ENCODE measurements around the gene KIF5B.
"Not testable (repeated sequence)": the region's sequence is repeated elsewhere in the genome, so short reads cannot be mapped to it uniquely, and the experiment has no call there.

Gene KIF5B

DNA sequence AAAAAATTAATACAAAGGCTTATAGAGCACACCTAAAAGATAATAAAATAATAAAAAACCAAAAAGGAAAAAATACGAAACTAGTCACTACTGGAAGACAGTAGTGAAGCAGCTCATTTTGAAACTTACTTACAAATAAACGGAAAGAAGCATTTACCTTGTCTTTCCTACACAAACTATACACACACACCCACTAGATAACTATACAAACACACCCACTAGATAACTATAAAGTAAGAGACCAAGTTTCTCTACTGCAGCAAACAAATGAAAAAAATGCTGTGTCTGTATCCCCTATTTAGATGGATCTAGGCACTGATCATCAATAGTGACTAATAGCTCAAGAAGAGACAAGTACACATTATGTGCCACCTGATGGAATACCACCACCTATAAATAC, 49.2 kb downstream of the KIF5B start:
- no peak for DNase-seq (ENCODE audit: low read depth)

GRCh38 chr10:32005050-32005449, 51.2 kb downstream of the KIF5B start:
- DNase-seq (ENCODE audit: low read depth) = peak; percentile 53

GRCh38 chr10:32004161-32004591, 52.0 kb downstream of the KIF5B start:
- DNase-seq (ENCODE audit: low read depth) = peak; percentile 12

DNA sequence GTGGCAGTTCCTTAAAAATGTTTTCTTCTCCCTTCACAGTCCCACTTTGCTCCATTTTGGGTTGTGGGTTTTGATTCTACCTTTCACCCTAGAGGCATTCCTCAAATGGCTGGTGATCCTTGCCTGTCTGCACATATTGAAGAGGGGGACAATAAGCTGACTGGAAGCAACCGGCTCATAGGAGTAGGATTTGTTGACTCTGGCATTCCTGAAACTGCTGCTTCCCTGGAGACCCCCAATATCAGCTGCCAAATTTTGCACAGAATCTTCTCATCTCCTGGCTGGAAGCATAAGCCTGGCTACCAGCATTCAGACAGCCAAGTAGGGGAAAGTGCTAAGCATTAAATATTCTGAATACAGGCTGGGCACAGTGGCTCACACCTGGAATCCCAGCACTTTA, 53.7 kb downstream of the KIF5B start:
- no peak for DNase-seq (ENCODE audit: low read depth)

- DNase-seq (ENCODE audit: low read depth) = peak; percentile 81
These were observed 55.3 kb downstream of the KIF5B start for GRCh38 chr10:32000937-32001336.

- no peak for DNase-seq (ENCODE audit: low read depth)
These were observed 56.4 kb downstream of the KIF5B start for GRCh38 chr10:31999836-32000235.

DNA sequence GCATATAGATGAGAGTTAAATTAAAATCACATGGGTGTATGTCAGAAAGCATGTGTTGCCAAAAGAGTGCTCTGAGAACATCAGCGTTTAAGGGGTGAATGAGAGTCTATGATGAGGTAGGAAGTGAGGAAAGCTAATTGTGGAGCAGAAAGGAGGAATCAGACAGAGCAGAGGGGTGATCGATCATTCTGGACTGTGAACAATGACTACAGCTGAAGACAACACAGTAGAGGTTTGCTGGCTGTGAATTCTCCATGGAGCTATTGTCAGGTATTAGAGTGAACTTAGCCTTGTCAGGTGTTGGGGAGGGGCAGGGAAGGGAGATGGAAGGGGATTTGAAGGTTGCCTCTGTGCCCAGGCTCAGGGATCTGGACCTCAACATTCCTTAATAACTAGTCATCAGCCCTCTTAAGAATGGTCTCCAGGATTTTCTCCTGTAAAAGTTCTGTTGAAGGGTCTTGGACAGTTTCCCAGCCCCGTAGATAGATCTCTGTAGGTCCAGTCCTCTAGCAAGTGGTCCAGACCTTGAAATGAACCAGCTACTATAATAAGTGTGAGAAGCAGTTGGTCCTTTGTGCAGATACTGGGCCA, 57.1 kb downstream of the KIF5B start:
- DNase-seq (ENCODE audit: low read depth) = peak; percentile 36

DNA sequence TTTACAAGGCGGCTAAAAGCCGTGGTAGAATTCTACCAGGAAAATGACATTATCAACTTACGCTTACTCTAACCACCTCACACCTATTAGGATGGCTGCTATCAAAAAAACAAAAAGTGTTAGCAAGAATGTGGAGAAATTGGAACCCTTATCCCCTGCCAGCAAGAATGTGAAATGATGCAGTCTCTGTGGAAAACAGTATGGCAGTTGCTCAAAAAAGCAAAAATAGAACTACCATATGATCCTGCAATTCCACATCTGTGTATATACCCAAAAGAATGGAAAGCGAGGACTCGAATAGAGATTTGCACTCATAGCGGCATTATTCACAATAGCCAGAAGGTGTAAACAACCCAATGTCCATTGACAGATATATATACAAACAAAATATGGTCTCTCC, 61.3 kb downstream of the KIF5B start:
- no peak for DNase-seq (ENCODE audit: low read depth)

DNA sequence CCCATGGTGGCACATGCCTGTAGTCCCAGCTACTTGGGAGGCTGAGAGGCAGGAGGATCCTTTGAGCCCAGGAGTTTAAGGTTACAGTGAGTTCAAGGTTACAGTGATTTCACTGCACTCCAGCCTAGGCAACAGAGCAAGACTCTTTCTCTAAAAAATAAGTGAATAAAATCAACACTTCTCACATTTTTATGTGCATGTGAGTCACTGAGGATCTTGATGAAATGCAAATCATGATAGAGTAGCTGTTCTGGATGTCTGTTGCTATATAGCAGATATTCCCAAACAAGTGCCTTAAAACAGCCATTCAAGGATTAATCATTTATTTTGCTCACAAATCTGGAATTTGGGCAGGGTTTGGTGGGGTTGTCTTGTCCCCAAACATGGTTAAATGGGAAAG, 65.3 kb downstream of the KIF5B start:
- DNase-seq (ENCODE audit: low read depth) = no peak

DNA sequence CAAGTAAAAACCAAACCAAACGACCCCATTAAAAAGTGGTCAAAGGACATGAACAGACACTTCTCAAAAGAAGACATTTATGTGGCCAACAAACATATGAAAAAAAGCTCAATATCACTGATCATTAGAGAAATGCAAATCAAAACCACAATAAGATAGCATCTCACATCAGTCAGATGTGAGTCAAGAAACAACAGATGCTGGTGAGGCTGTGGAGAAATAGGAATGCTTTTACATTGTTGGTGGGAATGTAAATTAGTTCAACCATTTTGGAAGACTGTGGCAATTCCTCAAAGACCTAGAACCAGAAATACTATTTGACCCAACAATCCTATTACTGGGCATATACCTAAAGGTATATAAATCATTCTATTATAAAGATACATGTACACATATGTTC, 68.4 kb downstream of the KIF5B start:
- peak; percentile 45 for DNase-seq (ENCODE audit: low read depth)

DNA sequence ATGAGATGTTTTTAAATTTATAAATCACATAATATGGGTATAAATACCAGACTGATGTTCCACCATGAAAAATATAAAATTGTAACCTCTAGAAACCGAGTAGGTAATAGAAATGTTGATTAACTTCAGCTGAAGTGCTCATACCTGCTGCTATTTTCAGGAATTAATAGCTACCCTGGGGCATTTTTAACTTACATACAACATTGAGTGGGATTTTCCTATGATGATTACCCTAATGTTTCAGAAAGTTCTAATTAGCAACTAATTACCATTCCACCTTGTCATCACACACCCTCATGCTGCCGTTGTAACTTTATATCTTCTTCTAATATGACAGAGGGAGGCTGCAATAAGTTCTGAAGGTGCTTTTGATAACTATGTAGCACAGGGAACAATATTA, 74.1 kb downstream of the KIF5B start:
- no peak for DNase-seq (ENCODE audit: low read depth)

DNA sequence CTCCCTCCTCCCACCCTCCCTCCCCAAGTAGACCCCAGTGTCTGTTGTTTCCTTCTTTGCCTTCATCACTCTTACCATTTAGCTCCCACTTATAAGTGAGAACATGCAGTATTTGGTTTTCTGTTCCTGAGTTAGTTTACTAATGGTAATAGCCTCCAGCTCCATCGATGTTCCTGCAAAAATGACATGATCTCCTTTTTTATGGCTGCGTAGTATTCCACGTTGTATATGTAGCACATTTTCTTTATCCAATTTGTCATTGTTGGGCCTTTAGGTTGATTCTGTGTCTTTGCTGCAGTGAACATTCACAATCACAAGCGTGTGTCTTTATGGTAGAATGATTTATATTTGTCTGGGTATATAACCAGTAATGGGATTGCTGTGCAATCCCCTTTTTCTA, 75.8 kb downstream of the KIF5B start:
- no peak for DNase-seq (ENCODE audit: low read depth)

DNA sequence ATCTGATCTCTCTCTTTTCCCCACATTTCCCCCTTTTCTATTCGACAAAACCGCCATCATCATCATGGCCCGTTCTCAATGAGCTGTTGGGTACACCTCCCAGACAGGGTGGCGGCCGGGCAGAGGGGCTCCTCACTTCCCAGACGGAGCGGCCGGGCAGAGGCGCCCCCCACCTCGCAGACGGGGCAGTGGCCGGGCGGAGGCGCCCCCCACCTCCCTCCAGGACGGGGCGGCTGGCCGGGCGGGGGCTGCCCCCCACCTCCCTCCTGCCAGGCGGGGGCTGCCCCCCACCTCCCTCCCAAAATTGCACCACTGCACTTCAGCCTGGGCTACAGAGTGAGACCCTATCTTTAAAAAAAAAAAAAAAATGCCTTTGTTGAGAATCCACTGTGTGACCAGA, 77.2 kb downstream of the KIF5B start:
- DNase-seq (ENCODE audit: low read depth) = not testable (repeated sequence)

- no peak for DNase-seq (ENCODE audit: low read depth)
These were observed 78.1 kb downstream of the KIF5B start for GRCh38 chr10:31978156-31978483.

- DNase-seq (ENCODE audit: low read depth) = peak; percentile 68
These were observed 78.6 kb downstream of the KIF5B start for GRCh38 chr10:31977440-31978155.

GRCh38 chr10:31975157-31975765, 81.0 kb downstream of the KIF5B start:
- no peak for DNase-seq (ENCODE audit: low read depth)

DNA sequence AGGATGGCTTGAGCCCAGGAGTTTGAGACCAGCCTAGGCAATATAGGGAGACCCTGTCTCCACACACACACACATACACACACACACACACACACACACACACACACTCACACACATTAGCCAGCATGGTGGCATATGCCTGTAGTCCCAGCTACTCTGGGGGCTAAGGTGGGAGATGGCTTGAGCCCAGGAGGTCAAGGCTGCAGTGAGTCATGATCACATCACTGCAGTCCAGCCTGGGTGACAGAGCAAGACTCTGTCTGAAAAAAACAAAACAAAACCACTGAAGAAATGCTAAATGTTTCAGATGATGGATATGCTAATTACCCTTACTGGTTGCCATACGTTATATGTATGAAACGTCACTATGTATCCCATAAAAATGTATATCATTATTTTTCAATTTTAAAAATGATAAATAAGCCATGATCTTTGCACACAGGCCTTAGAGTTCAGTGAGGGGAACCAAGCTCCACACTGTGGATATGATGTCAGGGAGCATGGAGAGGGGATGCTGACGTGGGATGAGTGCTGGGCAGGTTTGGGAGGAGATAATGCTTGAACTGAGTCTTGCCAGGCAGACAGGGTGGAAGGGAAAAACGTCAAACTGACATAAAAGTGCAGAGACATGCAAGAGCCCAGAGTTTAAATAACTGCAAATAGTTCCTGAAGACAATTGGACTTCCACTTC, 81.6 kb downstream of the KIF5B start:
- DNase-seq (ENCODE audit: low read depth) = peak; percentile 52

DNA sequence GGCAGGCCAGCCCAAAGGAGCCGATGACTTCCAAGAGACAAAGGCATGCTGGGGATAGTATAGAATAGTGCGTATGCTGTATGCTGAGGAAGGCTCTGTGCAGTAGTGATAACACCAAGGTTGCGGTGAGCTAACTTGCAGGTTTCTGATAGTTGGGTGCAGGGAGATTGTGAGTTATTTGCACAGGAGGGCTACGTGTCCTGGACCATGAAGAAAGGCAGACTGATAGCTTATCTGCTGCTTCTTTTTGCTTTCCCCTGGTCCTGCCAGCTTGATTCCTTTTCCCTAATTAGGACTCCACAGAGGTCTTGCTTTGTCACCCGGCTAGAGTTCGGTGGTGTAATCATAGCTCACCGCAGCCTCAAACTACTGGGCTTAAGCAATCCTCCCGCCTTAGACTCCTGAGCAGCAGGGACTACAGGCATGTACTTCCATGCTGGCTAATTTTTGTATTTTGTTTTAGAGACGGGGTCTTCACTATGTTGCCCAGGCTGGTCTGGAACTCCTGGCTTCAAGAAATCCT, 83.6 kb downstream of the KIF5B start:
- no peak for DNase-seq (ENCODE audit: low read depth)

GRCh38 chr10:31969847-31970246, 86.4 kb downstream of the KIF5B start:
- not testable (repeated sequence) for DNase-seq (ENCODE audit: low read depth)

- no peak for DNase-seq (ENCODE audit: low read depth)
These were observed 92.6 kb downstream of the KIF5B start for GRCh38 chr10:31963589-31963980.

GRCh38 chr10:31962826-31963588, 93.2 kb downstream of the KIF5B start:
- no peak for DNase-seq (ENCODE audit: low read depth)

Measured in EH (cell line).